GM12878 (cell line): ENCODE measurements around the gene PLXNA4. TPM values are rescaled to one million over a fixed set of nuclear protein-coding genes. Genes with fewer than 3 reads are reported as not detected.

Source experiments
- ATAC-seq: fragments of 200-7000 bp; cut with Tn5 transposase; 3 replicates; pipeline ENCODE4 v1.9.1; 2020; ENCODE audit warnings: mild to moderate bottlenecking, moderate library complexity
- BruUV-seq: library from RNA; stranded (reverse); fragments of 400-500 nt; replicated peaks from 2 replicates; lab custom pipeline; 2021; lab: Mats Ljungman, UMichigan
- CTCF ChIA-PET: fragments of 300-600 bp; sonication (Branson Sonifier 250); formaldehyde crosslinking; extraction: SDS; loops from one replicate; lab custom pipeline; 2021; ENCODE audit warnings: inconsistent platforms; lab: Yijun Ruan, JAX
- POLR2A ChIA-PET: fragments of 350-600 bp; formaldehyde crosslinking; extraction: SDS; loops from one replicate; lab custom pipeline; 2021; ENCODE audit warnings: inconsistent platforms; lab: Charles Lee
- RAD21 ChIA-PET: fragments of 300-600 bp; sonication (Branson Sonifier 250); formaldehyde crosslinking; loops from one replicate; lab custom pipeline; 2023; ENCODE audit warnings: antibody characterized with exemption; ENCODE audit not compliant: unreplicated experiment; lab: Charles Lee
- SMC1A ChIA-PET: fragments of 300-600 bp; sonication (Branson Sonifier 250); formaldehyde crosslinking; loops from one replicate; lab custom pipeline; 2023; ENCODE audit not compliant: unreplicated experiment, uncharacterized antibody; lab: Charles Lee
- DNase-seq: peaks from one replicate; pipeline ENCODE4 v3.0.0-alpha.2; 2011; ENCODE audit warnings: low read depth, low spot score
- FAIRE-seq: peaks from 3 replicates; lab custom pipeline; 2011; peaks lifted over from hg19 to GRCh38; lab: Jason Lieb, UNC
- H2AFZ ChIP-seq: 2 replicates; pipeline ENCODE4 v1.6.0; 2011; ENCODE audit warnings: low read depth, low read length, control low read depth; ENCODE audit not compliant: control insufficient read depth
- H3K27ac ChIP-seq: 2 replicates; pipeline ENCODE4 v1.5.1; 2011; ENCODE audit warnings: control low read depth; ENCODE audit not compliant: control insufficient read depth, insufficient read depth
- H3K27me3 ChIP-seq, 2 experiments: replicated peaks in 1 of 2; 2 replicates each; pipeline versions ENCODE4 v1.6.0 to v1.6.1; 2011; ENCODE audit warnings: low read length in 1 of 2; ENCODE audit not compliant: control insufficient read depth in 2 of 2, insufficient read depth in 2 of 2
- H3K36me3 ChIP-seq, 2 experiments: 2 replicates each; pipeline ENCODE4 v1.5.1; 2011; ENCODE audit warnings: low read length in 1 of 2; ENCODE audit not compliant: control insufficient read depth in 2 of 2, insufficient read depth in 2 of 2
- H3K4me1 ChIP-seq: 2 replicates; pipeline ENCODE4 v1.6.1; 2011; ENCODE audit warnings: mild to moderate bottlenecking, low read length, moderate library complexity, mixed read lengths; ENCODE audit not compliant: control insufficient read depth, insufficient read depth
- H3K4me2 ChIP-seq: 2 replicates; pipeline ENCODE4 v1.6.0; 2011; ENCODE audit warnings: control low read depth; ENCODE audit not compliant: control insufficient read depth, insufficient read depth
- H3K4me3 ChIP-seq: fragments of 200-600 bp; sonication (generic); 2 replicates; pipeline ENCODE4 v1.5.1; 2016
- H3K79me2 ChIP-seq: 2 replicates; pipeline ENCODE4 v1.6.0; 2011; ENCODE audit warnings: low read length; ENCODE audit not compliant: control insufficient read depth, insufficient read depth
- H3K9ac ChIP-seq: 2 replicates; pipeline ENCODE4 v1.8.0; 2011; ENCODE audit warnings: low read length, control low read depth, mixed read lengths; ENCODE audit not compliant: control insufficient read depth, insufficient read depth
- H3K9me3 ChIP-seq: replicated peaks from 3 replicates; pipeline ENCODE4 v1.5.1; 2011; ENCODE audit warnings: mild to moderate bottlenecking, low read length; ENCODE audit not compliant: control insufficient read depth, insufficient read depth
- H4K20me1 ChIP-seq: 2 replicates; pipeline ENCODE4 v1.6.0; 2011; ENCODE audit not compliant: control insufficient read depth, insufficient read depth
- BCL11A ChIP-seq: IDR thresholded peaks from 2 replicates; pipeline ENCODE4 v1.6.1; 2011; ENCODE audit warnings: low read depth, low read length
- CBFB ChIP-seq: IDR thresholded peaks from 2 replicates; pipeline ENCODE4 v1.6.1; 2016; ENCODE audit warnings: antibody characterized with exemption, low read depth
- CHD1 ChIP-seq: IDR thresholded peaks from 2 replicates; pipeline ENCODE4 v1.6.1; 2012; ENCODE audit warnings: low read depth, low read length, improper control_type of control experiment
- IKZF2 ChIP-seq, 2 experiments: fragments of 450-650 bp; IDR thresholded peaks; 2 replicates each; pipeline ENCODE4 v1.6.1; 2017; ENCODE audit warnings: mild to moderate bottlenecking in 2 of 2, moderate library complexity in 2 of 2
- MYC ChIP-seq: IDR thresholded peaks from 2 replicates; pipeline ENCODE4 v1.6.1; 2011; ENCODE audit warnings: mild to moderate bottlenecking, low read length, moderate library complexity, inconsistent platforms; ENCODE audit not compliant: insufficient read depth, insufficient replicate concordance, insufficient read length, severe bottlenecking
- NFXL1 ChIP-seq: fragments of 450-650 bp; IDR thresholded peaks from 2 replicates; pipeline ENCODE4 v1.6.1; 2017; ENCODE audit warnings: antibody characterized with exemption, mild to moderate bottlenecking, borderline replicate concordance
- SMAD1 ChIP-seq: fragments of 450-650 bp; IDR thresholded peaks from 2 replicates; pipeline ENCODE4 v1.6.1; 2018; ENCODE audit warnings: mild to moderate bottlenecking, low read depth; ENCODE audit not compliant: partially characterized antibody
- TCF3 ChIP-seq: IDR thresholded peaks from 2 replicates; pipeline ENCODE4 v1.6.1; 2012; ENCODE audit warnings: low read depth, mild to moderate bottlenecking, low read length, borderline replicate concordance; ENCODE audit not compliant: insufficient read depth
- ZNF24 ChIP-seq: fragments of 450-650 bp; IDR thresholded peaks from 2 replicates; pipeline ENCODE4 v1.6.1; 2017; ENCODE audit warnings: antibody characterized with exemption, mild to moderate bottlenecking
- WGBS: methylation state at CpG from one replicate; pipeline ENCODE4 v1.1.6; 2016; ENCODE audit warnings: low lambda C conversion rate; ENCODE audit not compliant: insufficient replicate concordance, insufficient coverage; ENCODE audit errors: missing lambda C conversion rate; 5-methylcytosine and 5-hydroxymethylcytosine counted together
- in situ Hi-C: fragments of 300-500 bp; cut with MboI; formaldehyde crosslinking; loops from 9 replicates; pipeline ENCODE4 v1.14.3; 2018; ENCODE audit warnings: mixed read lengths
- intact Hi-C: fragments of 100-400 bp; cut with micrococcal nuclease; formaldehyde crosslinking; loops from one replicate; pipeline ENCODE4 v1.14.2; 2022; ENCODE audit not compliant: unreplicated experiment
- polyA plus RNA-seq, 11 experiments: library from polyadenylated mRNA; depleted of rRNA in 4 of 11; unstranded in 6 of 11; stranded (reverse) in 5 of 11; fragments of >200 nt; fragmentation: Nextera tagmentation in 4 of 11; fragmentation: Illumina TruSeq in 1 of 11; extraction: Ambion mirVana in 4 of 11; extraction: Trizol in 1 of 11; gene quantifications; 1 replicate in 1 of 11; 2 replicates in 10 of 11; pipeline versions ENCODE4 v1.2.1 to v1.2.3, GENCODE V29; 2011 to 2016; ENCODE audit warnings: inconsistent platforms in 2 of 11, missing spikeins in 2 of 11, low read depth in 1 of 11
- total RNA-seq, 4 experiments: library from RNA; depleted of rRNA in 3 of 4; stranded (reverse); fragments of >200 nt in 3 of 4; fragmentation: Illumina TruSeq in 1 of 4; extraction: Trizol in 1 of 4; gene quantifications; 2 replicates each; pipeline versions ENCODE4 v1.2.1 to v1.2.3, GENCODE V29; 2013 to 2021

The PLXNA4 gene
- total and polyA plus RNA-seq, 10 of the 15 experiments (the other 5 are each of a cell fraction or from before 2014, with no cell fraction given) = 0.03 TPM; not detected in 9

DNA sequence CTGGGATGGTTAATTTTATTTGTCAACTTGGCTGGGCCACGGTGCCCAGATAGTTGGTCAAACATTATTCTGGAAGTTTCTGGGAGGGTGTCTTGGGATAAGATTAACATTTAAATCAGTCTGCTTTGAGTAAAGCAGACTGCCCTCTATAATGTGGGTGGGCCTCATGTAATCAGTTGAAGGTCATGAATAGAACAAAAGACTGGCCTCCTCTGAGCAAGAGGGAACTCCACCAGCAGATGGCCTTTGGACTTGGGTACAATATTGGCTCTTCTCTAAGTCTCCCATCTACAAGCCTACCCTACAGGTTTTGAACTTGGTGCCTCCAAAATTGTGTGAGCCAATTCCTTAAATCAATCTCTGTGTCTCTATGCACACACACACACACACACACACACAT is 61.8 kb downstream of the PLXNA4 start (continued):
- TF ChIP-seq MYC (no peak), BCL11A (no peak), TCF3 (no peak), CHD1 (no peak), SMAD1 (no peak)
- TF ChIP-seq, all 136 proteins: peak for 0

DNA sequence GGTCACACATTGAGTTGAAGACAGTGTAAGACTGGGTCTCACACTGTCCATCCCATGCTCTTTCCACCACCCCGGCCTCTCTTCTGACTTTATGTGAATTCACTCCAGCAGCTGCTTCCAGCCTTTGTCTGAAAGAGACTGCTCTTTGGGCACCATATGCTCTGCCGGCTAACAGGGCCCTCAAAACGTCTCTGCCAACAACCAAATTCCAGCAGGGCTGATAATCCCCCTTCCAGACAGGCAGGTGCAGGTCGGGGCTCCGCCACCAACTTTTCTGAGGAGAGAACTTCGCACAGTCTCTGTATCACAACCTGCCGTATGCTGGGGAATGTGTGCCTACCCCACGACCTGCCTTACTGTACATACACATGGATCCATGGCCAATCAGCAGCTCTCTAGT is 64.3 kb downstream of the PLXNA4 start:
- intact Hi-C loops (no loop called here), in situ Hi-C loops (no loop called here)
- Histone ChIP-seq H3K4me1 (no peaks in the 10 kb centered on the region), H3K4me2 (no peak overlapping the region), H3K9me3 (no peaks in the 10 kb centered on the region), H3K79me2 (no peaks in the 10 kb centered on the region), H3K27me3 (no peaks in the 10 kb centered on the region; a peak in 1 of 4 replicates), H3K9ac (no peak overlapping the region), H3K4me3 (no peak overlapping the region), H3K36me3 (no peaks in the 10 kb centered on the region), H4K20me1 (no peaks in the 10 kb centered on the region), H2AFZ (no peak overlapping the region), H3K27ac (no peak overlapping the region)
- SMC1A ChIA-PET = no interaction called here
- ATAC-seq (no peak), DNase-seq (no peak), FAIRE-seq (no peak)
- TF ChIP-seq IKZF2 (IDR thresholded peaks at IDR 0.05) = no peak
- no peak for TF ChIP-seq NFXL1
- TF ChIP-seq ZNF24 = no peak
- TF ChIP-seq CBFB = no peak
- POLR2A ChIA-PET = no interaction called here
- 14% methylated on average over 8 of the region's 8 CpGs for WGBS
- CTCF ChIA-PET = no interaction called here
- no TSS peak for BruUV-seq
- RAD21 ChIA-PET = no interaction called here
